Muscle of leg (tissue), 11 donors: Measurements from ENCODE around the gene CMC2. TPM values are rescaled to one million over a fixed set of nuclear protein-coding genes. Genes with fewer than 3 reads are reported as not detected.
A peak's percentile ranks its signal among the peaks of the same experiment; 100 is the strongest.

ENCODE experiments used
- DNase-seq: peaks from one replicate; pipeline ENCODE4 v3.0.0; 2013
- H3K27ac ChIP-seq: one replicate; pipeline ENCODE4 v1.5.1; 2013; ENCODE audit warnings: mild to moderate bottlenecking, low read length, control low read depth
- H3K27me3 ChIP-seq: one replicate; pipeline ENCODE4 v1.6.1; 2013; ENCODE audit warnings: low read length; ENCODE audit not compliant: control insufficient read depth, insufficient read depth
- H3K36me3 ChIP-seq: one replicate; pipeline ENCODE4 v1.6.1; 2013; ENCODE audit warnings: low read length; ENCODE audit not compliant: control insufficient read depth, insufficient read depth
- H3K4me1 ChIP-seq: one replicate; pipeline ENCODE4 v1.6.1; 2013; ENCODE audit warnings: low read length; ENCODE audit not compliant: control insufficient read depth, insufficient read depth
- H3K4me3 ChIP-seq: one replicate; pipeline ENCODE4 v1.5.1; 2013; ENCODE audit warnings: low read length, control low read depth
- H3K9me3 ChIP-seq: replicated peaks from 2 replicates; pipeline ENCODE4 v1.6.1; 2013; ENCODE audit warnings: low read depth, low read length; ENCODE audit not compliant: control insufficient read depth
- WGBS: methylation state at CpG from one replicate; pipeline ENCODE4 v1.1.5; 2013; ENCODE audit warnings: missing lambda C conversion rate; ENCODE audit not compliant: insufficient coverage; 5-methylcytosine and 5-hydroxymethylcytosine counted together
- polyA plus RNA-seq, 8 donors: library from polyadenylated mRNA; unstranded; fragments of 120-200 nt; gene quantifications; one replicate each; pipeline versions ENCODE4 v1.2.1 to v1.2.3, GENCODE V29; 2013; ENCODE audit warnings: inconsistent platforms in 1 of 8, low replicate concordance in 1 of 8; ENCODE audit not compliant: insufficient read length in 8 of 8, insufficient read depth in 1 of 8
- total RNA-seq: library from RNA; stranded (reverse); fragments of 120-200 nt; gene quantifications from one replicate; pipeline ENCODE4 v1.2.4, GENCODE V29; 2013

Gene CMC2
- total and polyA plus RNA-seq, 9 donors, result 32.4 to 49.4 (median 43.6) TPM

GRCh38 chr16:80981103-80981502 is 25.6 kb downstream of the CMC2 start:
- no peak overlapping the region for H3K27ac ChIP-seq

GRCh38 chr16:80976946-80977345 is 29.7 kb downstream of the CMC2 start:
- DNase-seq, result no peak
- Histone ChIP-seq H3K36me3 (peaks cover 17% of the 10 kb centered on the region), H3K9me3 (no peaks in the 10 kb centered on the region), H3K27me3 (no peaks in the 10 kb centered on the region), H3K4me3 (no peak overlapping the region), H3K4me1 (no peaks in the 10 kb centered on the region), H3K27ac (no peak overlapping the region)
- 89% methylated on average over 1 of the region's 1 CpG for WGBS

More at GRCh38 chr16:80981103-80981502, 25.6 kb downstream of the CMC2 start:
- no peaks in the 10 kb centered on the region for H3K27me3 ChIP-seq
- no peaks in the 10 kb centered on the region for H3K4me1 ChIP-seq
- no peak for DNase-seq
- no peak overlapping the region for H3K4me3 ChIP-seq
- peaks cover 14% of the 10 kb centered on the region for H3K36me3 ChIP-seq
- H3K9me3 ChIP-seq, result no peaks in the 10 kb centered on the region

DNA sequence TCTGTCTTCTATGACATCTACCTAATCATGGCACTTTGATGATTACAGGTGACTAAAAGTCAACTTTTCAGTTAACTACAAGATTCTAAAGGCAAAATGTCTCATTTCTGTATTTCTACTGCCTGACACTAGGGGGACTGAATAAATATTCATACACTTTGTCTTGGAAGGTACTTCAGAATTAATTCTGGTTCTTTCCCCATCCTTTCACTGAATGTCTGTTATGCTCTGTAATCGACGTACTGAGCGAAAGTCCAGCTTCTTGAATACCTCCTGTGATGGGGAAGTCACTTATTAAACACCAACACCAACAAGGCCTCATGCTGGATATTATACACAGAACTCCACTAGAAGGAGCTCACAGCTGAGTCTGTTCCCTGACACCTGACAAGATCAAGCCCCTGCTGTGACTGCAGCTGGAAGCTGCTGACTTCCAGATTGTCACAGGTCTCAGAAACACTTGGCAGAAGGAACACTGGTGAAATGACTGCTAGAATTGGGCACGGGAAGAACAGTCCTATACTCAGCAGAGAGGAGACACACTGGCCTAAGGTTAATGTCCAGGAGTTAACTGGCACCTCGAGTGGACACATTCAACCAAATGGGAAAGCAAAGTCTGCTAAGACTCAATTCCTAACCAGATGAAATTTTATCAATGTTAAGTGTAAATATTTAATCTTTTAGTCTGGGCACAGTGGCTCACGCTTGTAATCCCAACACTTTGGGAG is 31.9 kb downstream of the CMC2 start:
- Histone ChIP-seq H3K9me3 (no peaks in the 10 kb centered on the region), H3K27ac (no peak overlapping the region), H3K4me3 (no peak overlapping the region), H3K36me3 (peaks cover 11% of the 10 kb centered on the region), H3K4me1 (no peaks in the 10 kb centered on the region), H3K27me3 (no peaks in the 10 kb centered on the region)
- DNase-seq, result no peak
- WGBS, result 80% methylated on average over 1 of the region's 6 CpGs

DNA sequence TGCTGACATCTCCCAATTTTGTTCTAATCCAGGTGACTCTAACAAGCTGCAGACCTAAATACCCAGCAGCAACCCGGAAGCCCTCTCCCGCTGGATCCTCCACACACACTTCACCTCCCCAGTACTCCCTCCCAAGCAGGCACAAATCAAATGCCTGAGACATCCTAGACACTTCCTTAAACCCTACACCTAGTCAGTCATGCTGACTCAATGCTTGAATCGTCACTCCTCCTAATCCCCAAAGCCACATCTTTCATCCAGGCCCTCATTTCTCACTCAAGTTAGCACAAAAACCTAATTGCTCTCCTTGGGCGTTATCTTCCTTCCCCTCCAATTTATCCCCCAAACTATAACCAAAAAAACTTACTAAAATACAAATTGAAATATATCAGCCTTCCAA is 32.7 kb downstream of the CMC2 start:
- no peak for DNase-seq
- H3K9me3 ChIP-seq, result no peaks in the 10 kb centered on the region
- 95% methylated on average over 3 of the region's 4 CpGs for WGBS
- H3K27me3 ChIP-seq, result no peaks in the 10 kb centered on the region
- H3K36me3 ChIP-seq, result peaks cover 8% of the 10 kb centered on the region
- no peaks in the 10 kb centered on the region for H3K4me1 ChIP-seq
- no peak overlapping the region for H3K27ac ChIP-seq
- no peak overlapping the region for H3K4me3 ChIP-seq

DNA sequence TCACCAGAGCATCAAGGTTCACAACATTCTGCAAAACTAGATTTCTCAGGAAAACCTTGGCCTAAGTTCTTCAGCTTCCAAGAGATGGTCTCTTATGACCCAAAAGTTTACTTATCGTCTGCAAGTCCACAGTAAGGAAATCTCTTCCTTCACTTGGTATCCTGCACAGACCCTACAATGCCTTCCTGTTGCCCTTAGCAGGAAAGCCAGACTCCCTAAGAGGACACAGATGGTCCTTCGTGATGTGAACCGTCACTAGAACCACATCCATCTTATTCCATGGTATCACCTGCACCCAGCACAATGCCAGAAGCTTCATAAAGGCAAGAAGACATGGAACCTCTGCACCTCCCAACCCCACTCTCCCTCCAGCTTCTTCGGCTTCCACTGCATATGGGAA is 34.1 kb downstream of the CMC2 start:
- no peak for DNase-seq
- Histone ChIP-seq H3K4me1 (no peaks in the 10 kb centered on the region), H3K36me3 (peaks cover 4% of the 10 kb centered on the region), H3K27me3 (no peaks in the 10 kb centered on the region), H3K9me3 (no peaks in the 10 kb centered on the region), H3K4me3 (no peak overlapping the region), H3K27ac (no peak overlapping the region)
- 70% methylated on average over 4 of the region's 4 CpGs for WGBS

- 34% methylated on average over 2 of the region's 2 CpGs for WGBS
- no peaks in the 10 kb centered on the region for H3K9me3 ChIP-seq
- no peaks in the 10 kb centered on the region for H3K4me1 ChIP-seq
- H3K27ac ChIP-seq, result no peak overlapping the region
- no peaks in the 10 kb centered on the region for H3K27me3 ChIP-seq
- H3K36me3 ChIP-seq, result peaks cover 3% of the 10 kb centered on the region
- H3K4me3 ChIP-seq, result no peak overlapping the region
- peak; percentile 26 for DNase-seq
Measured at GRCh38 chr16:80971819-80972218, 34.9 kb downstream of the CMC2 start.

DNA sequence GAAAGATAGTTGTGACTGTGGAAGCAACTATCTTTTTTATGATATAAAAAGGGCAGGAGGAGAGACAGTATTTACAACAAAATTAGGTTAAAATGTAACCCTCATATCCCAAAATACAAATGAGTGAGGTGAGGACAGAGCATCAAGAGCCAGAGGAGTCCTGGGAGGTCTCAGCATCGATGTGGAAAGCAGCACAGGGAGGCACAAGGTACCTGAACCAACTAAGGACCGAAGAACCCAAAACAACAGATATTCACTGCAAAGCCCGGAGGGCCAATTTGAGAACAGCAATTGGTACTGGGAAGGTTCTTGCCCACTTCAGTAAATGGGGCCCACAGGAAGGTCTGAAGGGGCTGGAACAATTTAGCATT is 37.6 kb downstream of the CMC2 start:
- Histone ChIP-seq H3K27me3 (no peaks in the 10 kb centered on the region), H3K36me3 (no peaks in the 10 kb centered on the region), H3K4me3 (no peak overlapping the region), H3K27ac (no peak overlapping the region), H3K4me1 (no peaks in the 10 kb centered on the region), H3K9me3 (no peaks in the 10 kb centered on the region)
- WGBS, result no CpG with 5 or more reads among the region's 3 CpGs
- no peak for DNase-seq

DNA sequence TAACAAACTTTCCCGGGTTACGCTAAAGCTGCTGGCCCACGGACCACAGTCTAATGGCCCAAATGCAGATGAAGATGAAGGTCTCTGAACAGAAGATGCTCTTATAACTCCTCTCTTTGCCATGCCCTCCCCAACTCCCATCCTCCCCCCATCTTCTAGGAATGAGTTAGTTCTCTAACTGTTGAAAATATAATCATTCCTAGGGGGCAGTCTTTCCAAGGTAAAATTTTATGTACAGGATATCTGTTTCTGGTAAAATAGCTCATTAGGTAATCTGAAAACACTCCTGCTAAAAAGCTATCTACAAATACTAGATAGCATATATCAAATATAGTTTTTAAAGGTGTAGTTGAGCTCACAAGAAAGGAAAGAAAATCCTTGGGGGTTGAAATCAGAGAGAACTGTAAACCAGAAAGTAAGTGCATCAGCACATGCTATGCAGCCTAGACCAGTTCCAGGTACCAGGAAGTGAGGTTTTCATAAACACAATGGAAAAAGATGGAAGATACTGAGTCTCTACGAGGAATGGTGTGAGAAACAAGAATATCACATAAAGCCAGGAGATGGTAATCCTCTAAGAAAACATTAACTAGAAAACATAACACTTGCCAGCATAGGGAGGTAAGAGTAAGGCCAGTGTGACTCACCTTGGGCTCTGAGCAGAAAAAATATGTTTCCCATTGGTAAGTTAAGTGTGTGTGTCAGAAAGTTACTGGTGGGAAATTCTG is 38.1 kb downstream of the CMC2 start:
- WGBS, result 100% methylated on average over 2 of the region's 4 CpGs
- H3K4me3 ChIP-seq, result no peak overlapping the region

DNA sequence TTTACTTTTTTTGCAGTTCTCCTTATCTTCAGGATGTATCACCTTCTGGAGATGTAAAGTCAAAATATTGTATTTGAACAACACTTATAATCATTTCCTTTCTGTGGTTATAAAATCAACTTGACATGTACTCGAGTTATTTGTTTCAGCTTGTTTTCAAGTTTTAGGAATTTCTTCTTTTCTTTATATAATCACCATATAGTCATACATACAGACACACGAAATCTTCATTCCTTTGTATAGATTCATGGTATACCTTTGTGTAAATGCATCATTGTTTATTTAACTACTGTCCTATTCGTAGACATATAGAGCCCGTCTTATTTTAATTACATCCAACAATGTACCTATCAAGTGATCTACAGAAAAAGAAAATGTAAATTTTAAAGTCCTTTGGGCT is 40.1 kb downstream of the CMC2 start:
- Histone ChIP-seq H3K9me3 (no peaks in the 10 kb centered on the region), H3K4me3 (no peak overlapping the region), H3K27me3 (no peaks in the 10 kb centered on the region), H3K27ac (no peak overlapping the region), H3K36me3 (no peaks in the 10 kb centered on the region), H3K4me1 (no peaks in the 10 kb centered on the region)
- DNase-seq, result no peak
- no CpG with 5 or more reads among the region's 4 CpGs for WGBS

More for the DNA sequence above, 38.1 kb downstream of the CMC2 start:
- no peak overlapping the region for H3K27ac ChIP-seq
- H3K27me3 ChIP-seq, result no peaks in the 10 kb centered on the region
- H3K4me1 ChIP-seq, result no peaks in the 10 kb centered on the region
- no peaks in the 10 kb centered on the region for H3K9me3 ChIP-seq
- no peak for DNase-seq
- no peaks in the 10 kb centered on the region for H3K36me3 ChIP-seq

- Histone ChIP-seq H3K27me3 (no peaks in the 10 kb centered on the region), H3K4me3 (no peak overlapping the region), H3K27ac (no peak overlapping the region), H3K36me3 (no peaks in the 10 kb centered on the region), H3K4me1 (no peaks in the 10 kb centered on the region), H3K9me3 (peaks cover 4% of the 10 kb centered on the region)
- no CpG with 5 or more reads among the region's 2 CpGs for WGBS
- no peak for DNase-seq
Measured at GRCh38 chr16:80964351-80964750, 42.3 kb downstream of the CMC2 start.
